CD4-positive, alpha-beta T cell treated with Interleukin-17A for 1 hour (primary cell): Measurements from ENCODE around the gene ADGRV1.
A peak's percentile ranks its signal among the peaks of the same experiment; 100 is the strongest.
"Not testable (repeated sequence)": the region's sequence is repeated elsewhere in the genome, so short reads cannot be mapped to it uniquely, and the experiment has no call there.

Experiments
- DNase-seq: peaks from one replicate; pipeline ENCODE4 v3.0.0-alpha.2; 2020

The ADGRV1 gene

DNA sequence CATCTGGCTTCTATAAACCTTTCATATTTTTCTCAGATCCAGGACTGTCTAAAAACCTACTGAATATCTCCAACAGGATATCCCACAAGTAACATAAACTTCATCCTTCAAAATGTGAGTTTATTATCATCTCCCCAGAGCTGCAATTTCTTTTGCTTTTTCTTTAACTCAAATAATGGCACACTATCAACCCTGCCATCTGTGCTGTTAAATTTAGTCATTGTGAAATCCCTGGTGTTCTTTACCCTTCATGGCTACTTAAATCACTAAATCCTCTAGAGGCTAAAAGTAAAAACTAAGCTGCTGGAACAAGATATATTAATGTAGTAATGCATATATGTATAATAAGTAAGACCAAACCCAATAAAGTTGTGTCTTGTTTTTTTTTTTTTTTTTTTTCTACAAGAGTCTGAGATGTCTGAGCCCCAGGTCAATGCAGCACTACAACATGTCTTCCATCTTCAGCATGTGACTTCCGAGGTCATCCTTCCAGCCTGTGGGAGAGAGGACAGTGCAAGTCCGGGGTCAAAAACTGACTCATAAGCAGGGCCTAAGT is 362.9 kb downstream of the ADGRV1 start:
- no peak for DNase-seq

- DNase-seq = not testable (repeated sequence)
Observed at GRCh38 chr5:90924222-90924621, 365.6 kb downstream of the ADGRV1 start.

- DNase-seq = not testable (repeated sequence)
Observed at GRCh38 chr5:90929013-90929839, 370.6 kb downstream of the ADGRV1 start.

DNA sequence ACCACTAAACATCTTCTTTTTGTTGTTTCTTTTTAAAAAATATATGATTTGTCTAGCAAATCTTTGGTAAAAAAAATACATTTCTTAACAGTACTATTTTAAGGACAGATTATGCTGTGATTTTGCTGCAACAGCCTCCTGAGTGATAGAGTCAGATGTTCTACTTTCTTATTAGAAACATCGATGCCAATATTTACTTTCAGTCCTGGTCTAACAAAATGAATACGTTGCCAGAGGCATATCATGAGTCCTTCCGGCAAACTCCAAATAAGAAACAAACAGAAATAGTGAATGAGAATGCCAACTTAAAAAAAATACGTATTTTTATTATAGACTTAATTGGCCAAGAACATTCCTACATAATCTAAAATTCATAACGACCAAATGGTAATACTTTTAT is 371.5 kb downstream of the ADGRV1 start:
- no peak for DNase-seq

DNA sequence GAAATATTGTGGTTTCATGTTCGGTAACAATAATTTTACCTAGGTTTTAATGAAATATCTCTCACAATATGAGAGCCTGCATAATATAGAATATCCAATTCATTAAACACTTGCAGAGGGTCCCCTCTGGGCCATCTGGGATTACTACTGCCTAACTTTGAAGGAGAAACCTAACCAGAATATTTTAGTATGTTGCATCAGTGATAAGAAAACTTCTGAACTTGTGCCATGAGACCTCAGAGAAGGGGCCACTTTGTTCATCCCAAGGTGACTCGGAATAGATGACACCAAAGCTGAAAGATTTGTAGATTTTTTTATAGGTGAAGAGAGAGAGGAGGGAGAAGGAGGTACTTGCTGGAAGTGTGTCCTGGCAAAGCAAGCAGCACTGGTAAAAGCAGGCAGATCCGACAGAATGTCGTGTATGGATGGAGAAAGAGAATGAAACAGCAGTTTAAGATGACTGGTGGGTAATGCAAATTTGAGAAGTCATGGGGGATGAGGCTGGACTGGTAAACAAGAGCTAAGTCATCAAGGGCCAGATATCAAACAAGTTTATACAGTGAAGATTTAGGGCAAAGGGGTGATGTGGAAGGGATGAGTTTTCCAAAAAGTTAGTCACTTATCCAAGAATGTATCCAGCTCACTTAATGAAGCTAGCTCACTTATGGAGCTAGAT is 372.3 kb downstream of the ADGRV1 start:
- DNase-seq = no peak

DNA sequence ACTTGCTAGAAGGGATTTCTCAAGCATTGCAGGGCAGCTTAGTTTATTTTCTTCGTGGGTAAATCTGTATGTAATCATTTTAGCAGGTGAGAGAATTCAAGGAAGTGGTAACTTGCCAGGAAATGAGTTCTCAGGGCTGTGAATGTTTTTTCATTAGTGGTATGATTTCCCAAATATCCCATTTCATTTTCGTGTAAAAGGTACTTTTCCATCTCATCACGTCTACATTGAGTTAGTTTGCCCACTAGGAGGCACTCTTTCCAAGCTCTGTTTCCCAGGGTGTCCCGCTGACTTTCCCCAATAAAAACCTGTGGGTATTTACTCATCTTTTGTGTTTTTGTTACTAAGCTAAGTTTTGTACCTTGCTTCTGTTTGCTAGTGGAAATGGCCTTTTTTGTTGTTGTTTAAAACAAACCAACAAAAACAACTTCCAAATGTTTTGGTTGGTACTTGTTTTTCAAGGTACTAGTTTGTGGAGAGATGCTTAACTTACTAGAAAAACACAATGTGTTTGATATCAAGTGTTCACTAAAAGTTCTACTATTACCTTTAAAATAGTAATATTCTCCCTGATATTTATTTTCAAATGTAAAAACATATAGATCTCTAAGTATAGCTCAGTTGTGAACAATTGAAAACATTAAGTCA is 373.6 kb downstream of the ADGRV1 start:
- DNase-seq = peak; percentile 47

GRCh38 chr5:90933298-90933697 is 374.7 kb downstream of the ADGRV1 start:
- DNase-seq = no peak

GRCh38 chr5:90934091-90934719 is 375.6 kb downstream of the ADGRV1 start:
- DNase-seq = no peak

DNA sequence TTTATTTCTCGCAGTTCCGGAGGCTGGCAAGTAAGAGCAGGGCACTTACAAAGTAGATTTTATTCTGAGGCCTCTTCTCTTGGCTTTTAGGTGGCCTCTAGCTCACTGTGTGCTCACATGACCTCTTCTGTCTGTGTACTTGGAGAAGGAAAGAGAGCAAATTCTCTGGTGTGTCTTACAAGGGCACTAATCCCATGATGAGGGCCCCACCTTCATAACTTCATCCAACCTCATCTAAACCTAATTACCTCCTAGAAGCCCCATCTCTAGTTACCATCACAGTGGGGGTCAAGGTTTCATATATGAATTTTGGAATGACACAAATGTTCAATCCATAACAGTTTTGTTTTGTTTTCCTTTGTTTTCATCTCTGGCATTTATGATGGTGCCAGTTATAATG is 376.1 kb downstream of the ADGRV1 start:
- DNase-seq = no peak

DNA sequence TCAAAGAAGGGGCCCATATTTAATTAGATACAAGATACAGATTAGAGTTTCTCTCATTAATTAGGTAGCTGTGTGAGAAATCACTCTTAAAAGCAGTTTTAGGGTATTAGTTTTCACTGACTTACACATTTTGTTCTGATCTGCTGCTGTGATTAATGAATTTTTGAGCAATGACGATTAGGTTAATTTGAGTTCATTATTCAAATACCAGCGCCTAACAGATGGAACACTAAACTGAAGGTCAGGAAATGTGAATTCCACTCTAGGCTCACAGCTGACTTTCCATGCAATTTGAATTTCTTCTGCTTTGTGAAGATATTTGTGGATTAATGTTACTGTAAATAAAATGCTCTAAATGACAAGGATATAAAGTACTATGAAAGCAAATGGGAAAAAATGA is 380.6 kb downstream of the ADGRV1 start:
- DNase-seq = no peak

- peak; percentile 53 for DNase-seq
Observed at GRCh38 chr5:90940227-90940995, 381.8 kb downstream of the ADGRV1 start.

DNA sequence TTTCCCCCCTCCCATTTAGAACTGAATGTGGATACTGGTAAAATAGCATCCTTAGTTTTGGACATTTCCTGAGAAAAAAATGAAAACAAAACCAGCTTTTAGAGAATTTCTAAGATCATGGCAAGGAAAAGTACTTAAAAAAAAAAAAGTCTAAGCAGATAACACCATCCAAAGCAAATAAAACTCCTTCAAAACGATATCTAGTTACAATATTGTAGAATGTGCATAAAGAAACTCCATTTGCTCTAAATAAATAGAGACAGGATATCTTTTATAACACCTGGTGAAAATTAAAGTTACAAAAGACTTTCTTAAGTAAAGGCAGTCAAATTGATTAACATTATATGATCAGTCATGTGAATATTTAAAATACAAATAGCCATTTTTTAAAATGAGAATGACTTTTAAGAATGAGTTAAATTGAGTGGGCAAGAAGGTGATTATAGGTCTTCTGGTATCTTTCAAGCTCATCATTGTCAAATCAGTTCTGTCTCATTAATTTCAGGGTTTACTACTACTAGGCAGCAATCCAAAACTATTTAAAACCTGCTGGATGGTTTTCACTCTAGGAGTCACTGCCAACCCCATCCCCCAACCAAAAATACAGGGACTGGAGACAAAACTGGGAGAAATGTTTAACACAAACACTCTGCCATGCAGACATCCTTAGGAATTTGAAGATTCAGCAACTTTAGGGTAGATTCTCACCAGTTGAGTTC is 382.6 kb downstream of the ADGRV1 start:
- no peak for DNase-seq

DNA sequence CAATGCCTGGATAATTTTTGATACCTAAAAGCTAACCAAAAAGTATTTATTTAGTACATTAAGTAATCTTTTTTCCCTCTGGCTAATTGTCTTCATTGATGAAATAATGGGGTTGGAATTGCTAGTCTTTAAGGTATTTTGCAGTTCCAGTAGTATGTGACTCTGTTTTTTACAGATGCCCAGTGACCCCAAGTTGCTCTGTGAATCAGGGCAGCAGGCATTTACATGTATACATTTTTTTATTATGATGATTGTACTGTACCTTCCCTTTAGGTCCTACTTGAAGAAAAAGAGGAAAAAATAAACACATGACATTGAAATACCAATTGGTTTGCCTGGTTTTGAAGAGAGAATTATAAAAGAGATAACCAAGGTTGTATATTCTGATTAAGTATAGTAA is 385.5 kb downstream of the ADGRV1 start:
- no peak for DNase-seq

- no peak for DNase-seq
Observed at GRCh38 chr5:90947667-90948066, 389.1 kb downstream of the ADGRV1 start.

DNA sequence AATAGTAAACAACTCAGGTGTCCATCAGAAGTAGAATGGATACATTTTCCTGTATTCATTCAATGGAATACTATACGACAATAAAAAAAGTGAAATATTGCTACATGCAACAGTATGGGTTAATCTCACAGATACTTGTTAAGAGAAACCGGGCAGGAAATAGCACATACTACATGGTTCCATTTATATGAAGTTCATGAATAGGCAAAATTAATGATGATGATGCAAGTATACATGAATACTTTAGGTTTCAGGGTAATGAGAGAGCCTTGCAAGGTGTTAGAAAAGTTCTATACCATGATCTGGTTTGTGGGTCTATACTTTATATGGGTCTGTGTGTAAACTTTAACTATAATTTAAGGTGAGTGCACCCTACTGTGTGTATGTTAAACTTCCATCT is 390.4 kb downstream of the ADGRV1 start:
- no peak for DNase-seq

GRCh38 chr5:90949469-90950358 is 391.1 kb downstream of the ADGRV1 start:
- no peak for DNase-seq

DNA sequence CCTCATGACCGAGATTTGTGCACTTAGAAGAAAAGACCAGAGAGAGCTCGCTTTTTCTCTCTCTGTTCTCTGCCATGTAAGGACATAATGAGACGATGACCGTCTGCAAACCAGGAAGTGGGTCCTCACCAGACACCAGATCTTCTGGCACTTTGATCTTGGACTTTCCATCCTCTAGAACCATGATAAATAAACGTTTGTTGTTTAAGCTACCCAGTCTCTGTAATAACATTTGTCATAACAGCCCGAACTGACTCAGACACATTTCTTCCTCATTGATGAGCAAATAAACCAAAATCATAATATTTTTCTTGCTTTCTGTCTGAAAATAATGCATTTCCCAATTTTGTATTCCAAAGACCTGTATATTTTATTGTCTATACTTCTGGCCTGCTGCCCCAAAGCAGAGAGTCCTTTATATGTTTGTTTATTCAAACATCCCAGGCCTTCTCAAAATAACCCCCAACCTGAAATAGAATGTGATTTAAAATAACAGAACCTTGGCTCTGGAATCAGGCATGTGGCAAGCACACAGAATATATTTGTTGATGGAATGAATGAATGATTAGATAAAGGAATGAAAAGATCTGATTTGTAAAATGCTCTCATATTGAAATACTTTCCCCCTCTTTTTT is 396.5 kb downstream of the ADGRV1 start:
- no peak for DNase-seq

- DNase-seq = no peak
Observed at GRCh38 chr5:90956511-90957097, 398.0 kb downstream of the ADGRV1 start.

DNA sequence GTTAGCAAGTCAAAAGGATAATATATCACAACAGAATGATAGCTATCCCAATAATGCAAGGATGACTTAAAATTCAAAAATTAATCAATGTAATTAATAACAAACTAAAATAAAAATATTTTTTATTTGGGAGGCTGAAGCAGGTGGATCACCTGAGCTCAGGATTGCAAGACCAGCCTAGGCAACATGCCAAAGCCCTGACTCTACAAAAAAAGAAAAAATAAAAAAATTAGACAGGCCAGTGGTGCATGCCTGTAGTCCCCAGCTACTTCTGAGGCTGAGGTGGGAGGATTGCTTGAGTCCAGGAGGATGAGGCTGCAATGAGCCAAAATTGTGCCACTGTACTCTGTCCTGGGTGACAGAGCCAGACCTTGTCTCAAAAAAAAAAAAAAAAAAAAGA is 399.3 kb downstream of the ADGRV1 start:
- DNase-seq = no peak

DNA sequence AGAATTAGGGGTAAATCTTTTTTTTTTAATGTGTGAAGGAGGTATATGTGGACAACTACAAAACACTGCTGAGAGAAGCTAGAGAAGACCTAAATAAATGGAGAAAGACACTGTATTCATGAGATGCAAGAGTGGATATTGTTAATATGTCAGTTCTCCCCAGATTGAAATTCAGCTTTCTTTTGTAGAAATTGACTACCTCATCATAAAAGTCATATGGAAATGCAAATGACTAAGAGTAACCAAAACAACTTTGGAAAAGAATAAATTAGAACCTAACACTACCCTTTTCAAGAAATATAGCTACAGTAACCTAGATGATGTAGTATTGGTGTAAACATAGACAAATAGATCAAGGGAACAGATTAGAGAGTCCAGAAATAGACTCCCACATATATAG is 400.7 kb downstream of the ADGRV1 start:
- no peak for DNase-seq
